ENCODE results near the gene HSP90B1. TPM values are rescaled to one million over a fixed set of nuclear protein-coding genes. Genes with fewer than 3 reads are reported as not detected.

The HSP90B1 gene
- total RNA-seq, 2 experiments from 2014 or later: 392 to 418 TPM

DNA sequence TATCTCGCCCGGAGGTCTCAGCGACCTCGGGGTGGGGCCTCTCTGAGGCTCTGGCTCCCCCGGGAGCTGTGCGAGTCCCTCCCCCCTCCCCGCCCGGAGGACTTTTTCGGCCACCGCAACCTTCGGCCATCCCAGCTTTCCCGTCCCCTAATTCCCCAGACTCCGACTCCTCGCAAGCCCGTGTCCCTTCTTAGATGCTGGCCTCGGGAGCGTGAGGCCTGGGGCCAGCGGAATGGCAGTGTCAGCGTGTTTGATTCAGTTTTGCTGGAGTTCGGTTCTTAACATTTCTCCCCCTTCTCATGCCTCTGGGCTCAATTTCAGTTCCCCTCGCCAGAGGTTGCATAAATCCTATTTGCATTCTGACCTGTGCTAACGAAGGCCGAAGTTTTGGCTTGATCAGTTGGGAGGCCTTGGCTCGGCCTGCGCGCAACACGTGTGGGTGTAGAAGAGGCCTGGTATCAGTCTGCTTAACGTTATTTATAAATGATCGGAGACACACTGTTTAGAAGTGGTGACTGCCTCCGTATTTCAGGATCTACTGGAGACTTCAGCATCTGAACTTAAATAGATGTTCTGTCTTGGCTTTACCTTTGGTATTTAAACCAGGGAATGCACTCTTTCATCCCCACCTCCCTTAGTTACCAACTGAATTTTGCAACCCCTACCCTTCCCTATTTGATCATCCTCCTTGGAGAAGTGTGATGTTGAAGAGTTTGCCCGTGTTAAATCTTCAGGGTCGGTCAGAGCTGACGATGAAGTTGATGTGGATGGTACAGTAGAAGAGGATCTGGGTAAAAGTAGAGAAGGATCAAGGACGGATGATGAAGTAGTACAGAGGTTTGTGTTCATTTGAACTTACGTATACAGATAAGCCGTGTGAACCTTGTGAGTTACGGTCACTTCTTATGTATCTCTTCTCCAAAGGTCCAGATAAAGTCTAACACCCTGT lies 851 bp downstream of the HSP90B1 start:
- Mint-ChIP-seq H3K9me3 (no peaks in the 10 kb centered on the region), H3K36me3 (ENCODE audit: low read depth) (peaks cover 56% of the 10 kb centered on the region), H3K27me3 (ENCODE audit: low read depth) (no peaks in the 10 kb centered on the region), H3K27ac (peak overlapping the region; percentile 100), H3K4me3 (peak overlapping the region; percentile 81), H3K4me1 (ENCODE audit: low read depth) (peaks cover 61% of the 10 kb centered on the region)
- CTCF ChIA-PET: interaction anchor here (1.0 kb wide), 1 partner anchor 25 kb away, joined by 4 read pairs; no protein-coding TSS in a partner anchor
- DNase-seq: peak; percentile 31
- intact Hi-C loops (cut with micrococcal nuclease): loop anchor here (1.0 kb wide), 11 partner anchors 8 to 372 kb away; partner anchors contain the start of genes EID3, NFYB, NT5DC3 and TDG

DNA sequence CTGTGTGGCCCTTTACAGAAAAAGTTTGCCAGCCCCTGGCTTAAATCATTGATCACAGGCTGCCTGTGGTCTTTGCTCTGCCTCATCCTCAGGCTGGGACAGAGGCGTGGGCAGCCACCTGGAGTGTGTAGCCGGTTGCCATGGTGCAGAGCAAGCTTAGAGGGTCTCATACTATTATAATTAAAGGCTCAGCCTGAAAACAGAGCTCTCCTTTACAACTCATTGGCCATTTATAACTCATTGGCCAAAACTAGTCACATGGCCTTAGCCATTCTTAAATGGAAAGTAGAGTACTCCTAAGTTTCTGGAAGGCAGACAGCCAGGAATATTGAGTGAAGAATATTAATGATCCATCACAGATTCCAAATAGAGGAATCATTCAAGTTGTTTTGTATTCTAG lies 3.0 kb downstream of the HSP90B1 start:
- H3K4me3 Mint-ChIP-seq: peak overlapping the region; percentile 81
- peak overlapping the region; percentile 100 for H3K27ac Mint-ChIP-seq
- CTCF ChIA-PET: no interaction called here
- intact Hi-C loops (cut with micrococcal nuclease): no loop called here
- H3K9me3 Mint-ChIP-seq: no peaks in the 10 kb centered on the region
- H3K4me1 Mint-ChIP-seq (ENCODE audit: low read depth): peaks cover 57% of the 10 kb centered on the region
- no peaks in the 10 kb centered on the region for H3K27me3 Mint-ChIP-seq (ENCODE audit: low read depth)
- no peak for DNase-seq
- H3K36me3 Mint-ChIP-seq (ENCODE audit: low read depth): peaks cover 64% of the 10 kb centered on the region

DNA sequence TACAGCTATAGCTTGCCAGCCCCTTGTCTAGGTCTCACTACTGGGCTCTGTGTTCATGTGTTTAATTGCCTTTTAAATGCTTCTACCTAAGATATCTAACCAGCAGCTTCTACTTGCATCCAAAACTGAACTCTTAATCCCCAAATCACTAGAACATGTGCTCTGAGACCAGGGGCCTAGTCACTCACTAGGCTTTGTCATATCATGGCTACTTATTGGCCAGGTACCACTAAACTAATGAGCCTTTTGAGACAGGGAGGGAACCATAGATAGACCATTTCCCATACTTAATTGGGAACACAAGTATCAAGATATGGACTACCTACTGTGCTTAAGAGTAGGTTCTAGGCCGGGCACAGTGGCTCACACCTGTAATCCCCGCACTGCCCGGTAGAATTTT lies 6.5 kb downstream of the HSP90B1 start:
- no peak for DNase-seq
- intact Hi-C loops (cut with micrococcal nuclease): no loop called here
- no peaks in the 10 kb centered on the region for H3K27me3 Mint-ChIP-seq (ENCODE audit: low read depth)
- H3K36me3 Mint-ChIP-seq (ENCODE audit: low read depth): peaks cover 71% of the 10 kb centered on the region
- no peak overlapping the region for H3K4me3 Mint-ChIP-seq
- H3K27ac Mint-ChIP-seq: peak overlapping the region; percentile 48
- CTCF ChIA-PET: interaction anchor here (0.6 to 2.2 kb wide), 6 partner anchors 9 to 289 kb away, joined by 3 to 9 read pairs (median 4); partner anchors contain the start of gene TDG
- peaks cover 71% of the 10 kb centered on the region for H3K4me1 Mint-ChIP-seq (ENCODE audit: low read depth)
- no peaks in the 10 kb centered on the region for H3K9me3 Mint-ChIP-seq

DNA sequence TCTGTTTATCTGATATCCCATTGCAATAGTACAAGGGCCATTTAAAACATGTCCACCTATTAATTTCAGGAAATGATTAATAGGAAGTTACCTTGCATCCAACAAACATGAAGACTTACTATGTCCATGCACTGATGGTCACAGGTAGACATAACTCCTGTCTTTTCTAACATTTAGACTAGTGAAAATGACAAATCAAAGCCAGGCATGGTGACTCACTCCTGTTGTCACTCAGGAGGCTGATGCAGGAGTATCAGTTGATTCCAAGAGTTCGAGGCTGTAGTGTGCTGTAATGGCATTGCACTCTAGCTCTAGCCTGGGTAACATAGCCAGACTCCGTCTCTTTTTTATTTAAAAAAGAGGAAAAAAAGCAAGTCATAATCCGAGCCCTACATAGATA lies 14.8 kb downstream of the HSP90B1 start:
- CTCF ChIA-PET: interaction anchor here (1.5 to 2.0 kb wide), 2 partner anchors 10 to 18 kb away, joined by 4 to 9 read pairs; no protein-coding TSS in a partner anchor
- Mint-ChIP-seq H3K4me1 (ENCODE audit: low read depth) (peaks cover 48% of the 10 kb centered on the region), H3K4me3 (no peak overlapping the region), H3K36me3 (ENCODE audit: low read depth) (peaks cover 66% of the 10 kb centered on the region), H3K9me3 (no peaks in the 10 kb centered on the region), H3K27me3 (ENCODE audit: low read depth) (no peaks in the 10 kb centered on the region), H3K27ac (peak overlapping the region; percentile 64)
- intact Hi-C loops (cut with micrococcal nuclease): no loop called here
- peak; percentile 32 for DNase-seq

DNA sequence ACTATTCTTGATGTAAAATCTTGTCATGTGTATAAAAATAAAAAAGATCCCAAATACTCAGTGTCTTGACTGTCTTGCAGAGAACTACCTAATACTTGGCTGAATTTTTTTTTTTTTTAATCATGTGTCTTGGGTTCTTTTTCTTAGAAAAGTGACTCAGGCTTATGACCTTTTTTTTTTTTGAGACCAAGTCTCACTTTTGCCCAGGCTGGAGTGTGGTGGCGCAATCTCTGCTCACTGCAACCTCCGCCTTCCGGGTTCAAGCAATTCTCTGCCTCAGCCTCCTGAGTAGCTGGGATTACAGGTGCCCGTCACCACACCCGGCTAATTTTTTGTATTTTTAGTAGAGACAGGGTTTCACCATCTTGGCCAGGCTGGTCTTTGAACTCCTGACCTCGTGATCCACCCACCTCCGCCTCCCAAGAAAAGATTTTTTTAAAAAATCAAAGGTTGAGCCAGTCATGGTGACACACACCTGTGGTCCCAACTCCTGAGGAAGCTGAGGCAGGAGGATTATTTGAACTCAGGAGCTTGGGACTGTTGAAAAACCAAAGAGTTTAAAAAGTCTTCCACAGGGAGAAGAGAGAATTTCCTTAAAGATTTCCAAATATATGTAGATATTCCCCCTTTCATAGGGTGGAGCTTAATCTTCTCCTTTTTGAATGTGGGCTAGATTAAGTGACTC lies 17.8 kb downstream of the HSP90B1 start:
- no peaks in the 10 kb centered on the region for H3K9me3 Mint-ChIP-seq
- H3K36me3 Mint-ChIP-seq (ENCODE audit: low read depth): peaks cover 54% of the 10 kb centered on the region
- CTCF ChIA-PET: interaction anchor here (1.5 kb wide), 1 partner anchor 68 kb away, joined by 3 read pairs; no protein-coding TSS in a partner anchor
- no peaks in the 10 kb centered on the region for H3K27me3 Mint-ChIP-seq (ENCODE audit: low read depth)
- peaks cover 46% of the 10 kb centered on the region for H3K4me1 Mint-ChIP-seq (ENCODE audit: low read depth)
- intact Hi-C loops (cut with micrococcal nuclease): no loop called here
- DNase-seq: no peak
- no peak overlapping the region for H3K4me3 Mint-ChIP-seq
- H3K27ac Mint-ChIP-seq: peak overlapping the region; percentile 39

DNA sequence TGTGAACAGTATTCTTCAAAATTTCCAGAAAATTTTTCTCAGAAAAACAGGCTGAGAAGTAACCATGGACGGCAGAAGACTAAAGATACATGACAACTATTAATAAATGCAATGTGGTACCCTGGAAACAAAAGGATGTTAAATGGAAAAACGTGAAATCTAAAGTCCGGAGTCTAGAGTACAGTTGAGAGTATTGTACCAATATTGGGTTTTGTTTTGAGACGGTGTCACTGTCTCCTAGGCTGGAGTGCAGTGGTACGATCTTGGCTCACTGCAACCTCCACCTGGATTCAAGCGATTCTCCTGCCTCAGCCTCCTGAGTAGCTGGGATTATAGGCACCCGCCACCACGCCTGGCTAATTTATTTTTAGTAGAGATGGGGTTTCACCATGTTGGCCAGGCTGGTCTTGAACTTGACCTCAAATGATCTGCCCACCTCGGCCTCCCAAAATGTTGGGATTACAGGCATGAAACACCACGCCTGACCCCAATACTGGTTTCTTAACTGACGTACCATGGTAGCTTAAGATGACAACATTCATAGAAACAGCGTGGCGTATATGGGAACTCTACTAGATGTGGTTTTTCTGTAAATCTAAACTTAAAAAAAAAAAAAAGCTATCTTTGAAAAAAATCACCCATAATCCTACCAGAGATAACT lies 18.7 kb downstream of the HSP90B1 start:
- Mint-ChIP-seq H3K4me3 (no peak overlapping the region), H3K27ac (peak overlapping the region; percentile 59), H3K36me3 (ENCODE audit: low read depth) (peaks cover 55% of the 10 kb centered on the region), H3K27me3 (ENCODE audit: low read depth) (no peaks in the 10 kb centered on the region), H3K4me1 (ENCODE audit: low read depth) (peaks cover 52% of the 10 kb centered on the region), H3K9me3 (no peaks in the 10 kb centered on the region)
- CTCF ChIA-PET: interaction anchor here (0.6 kb wide), 1 partner anchor 992 kb away, joined by 3 read pairs; no protein-coding TSS in a partner anchor
- intact Hi-C loops (cut with micrococcal nuclease): no loop called here
- no peak for DNase-seq

DNA sequence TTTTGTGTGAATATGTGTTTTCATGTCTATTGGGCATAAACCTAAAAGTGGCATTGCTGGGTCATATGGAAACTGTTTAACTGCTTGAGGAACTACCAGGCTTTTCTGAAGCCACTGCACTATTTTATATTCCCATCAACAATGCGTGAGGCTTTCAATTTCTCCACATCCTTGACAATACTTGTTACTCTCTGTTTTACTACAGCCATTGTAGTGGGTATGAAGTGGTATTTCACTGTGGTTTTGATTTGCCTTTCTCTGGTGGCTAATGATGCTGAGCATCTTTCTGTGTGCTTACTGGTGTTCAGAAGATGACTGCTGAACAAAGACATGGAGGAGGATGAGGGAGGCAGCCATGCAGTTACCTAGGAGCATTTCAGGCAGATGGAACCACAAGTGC lies 22.3 kb downstream of the HSP90B1 start:
- H3K36me3 Mint-ChIP-seq (ENCODE audit: low read depth): peaks cover 42% of the 10 kb centered on the region
- peak; percentile 38 for DNase-seq
- H3K27me3 Mint-ChIP-seq (ENCODE audit: low read depth): no peaks in the 10 kb centered on the region
- H3K9me3 Mint-ChIP-seq: no peaks in the 10 kb centered on the region
- H3K4me3 Mint-ChIP-seq: no peak overlapping the region
- peak overlapping the region; percentile 91 for H3K27ac Mint-ChIP-seq
- intact Hi-C loops (cut with micrococcal nuclease): loop anchor here (1.0 kb wide), 8 partner anchors 13 to 334 kb away; partner anchors contain the start of genes HSP90B1 and TDG
- CTCF ChIA-PET: interaction anchor here (0.9 to 1.2 kb wide), 3 partner anchors 10 to 63 kb away, joined by 3 to 5 read pairs (median 5); partner anchors contain the start of gene TDG
- peaks cover 63% of the 10 kb centered on the region for H3K4me1 Mint-ChIP-seq (ENCODE audit: low read depth)

DNA sequence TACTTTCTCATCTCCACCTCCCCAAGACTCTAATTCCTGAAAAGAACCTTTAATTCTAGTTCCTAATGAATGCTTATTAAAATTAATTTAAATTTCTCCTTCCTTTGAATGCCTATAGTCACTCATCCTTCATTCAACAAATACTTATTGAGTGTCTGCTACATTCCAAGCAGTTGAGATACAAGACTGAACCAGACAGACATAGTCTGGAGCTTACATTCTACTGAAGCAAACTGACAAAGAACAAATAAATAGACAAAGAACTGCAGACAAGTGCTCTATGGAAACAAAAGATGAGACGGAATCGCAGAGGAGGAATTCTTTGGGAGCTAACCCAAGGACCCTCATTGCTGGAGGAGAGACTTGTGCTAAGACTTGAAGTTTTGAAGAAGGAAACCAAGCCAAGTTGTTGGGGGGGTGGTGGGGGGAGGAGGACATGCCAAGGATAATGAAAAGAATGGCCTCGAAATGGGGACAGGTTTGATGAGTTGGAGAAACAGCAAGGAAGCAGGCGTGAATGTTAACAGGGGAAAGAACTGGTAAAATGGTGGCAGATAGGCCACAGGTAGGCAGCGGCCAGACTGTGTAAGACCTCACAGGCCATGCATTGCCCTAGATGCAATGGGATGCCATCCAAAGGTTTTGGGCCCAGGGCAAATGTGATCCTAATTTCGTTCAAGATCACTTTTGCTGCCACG lies 25.8 kb downstream of the HSP90B1 start:
- H3K27ac Mint-ChIP-seq: peak overlapping the region; percentile 93
- no peaks in the 10 kb centered on the region for H3K27me3 Mint-ChIP-seq (ENCODE audit: low read depth)
- H3K4me1 Mint-ChIP-seq (ENCODE audit: low read depth): peaks cover 49% of the 10 kb centered on the region
- no peaks in the 10 kb centered on the region for H3K9me3 Mint-ChIP-seq
- no peak for DNase-seq
- intact Hi-C loops (cut with micrococcal nuclease): loop anchor here (2.0 kb wide), 4 partner anchors 49 to 183 kb away; partner anchors contain the start of genes HCFC2, NFYB and NT5DC3
- peak overlapping the region; percentile 92 for H3K4me3 Mint-ChIP-seq
- CTCF ChIA-PET: interaction anchor here (0.6 to 3.3 kb wide), 3 partner anchors 10 to 153 kb away, joined by 4 to 14 read pairs (median 4); partner anchors contain the start of gene TDG
- peaks cover 23% of the 10 kb centered on the region for H3K36me3 Mint-ChIP-seq (ENCODE audit: low read depth)

DNA sequence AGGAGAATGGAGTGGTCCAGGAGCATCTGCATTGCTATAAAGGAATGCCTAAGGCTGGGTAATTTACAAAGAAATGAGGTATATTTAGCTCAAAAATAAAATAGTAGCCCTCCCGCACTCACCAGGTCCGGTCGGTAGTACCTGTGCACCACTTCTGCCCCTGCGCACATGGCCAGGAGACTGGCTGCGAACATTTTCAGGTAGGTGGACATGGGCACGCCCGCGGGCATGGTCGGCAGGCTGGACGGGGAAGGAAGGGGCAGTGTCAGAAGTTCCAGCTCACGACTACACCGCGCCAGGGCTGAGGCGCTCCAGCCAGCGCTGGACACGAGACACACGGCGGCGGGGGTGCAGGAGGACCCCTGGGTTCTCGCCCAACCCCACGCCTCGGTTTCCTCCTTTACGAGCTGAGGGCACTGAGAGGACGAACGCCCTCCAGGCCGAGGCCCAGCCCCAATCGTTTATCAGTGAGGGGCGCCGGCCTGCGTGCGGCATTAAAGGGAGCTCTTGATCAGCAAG lies 26.4 kb downstream of the HSP90B1 start:
- DNase-seq: peak; percentile 15
- Mint-ChIP-seq H3K4me1 (ENCODE audit: low read depth) (peaks cover 48% of the 10 kb centered on the region), H3K36me3 (ENCODE audit: low read depth) (peaks cover 23% of the 10 kb centered on the region), H3K27ac (peak overlapping the region; percentile 93), H3K4me3 (peak overlapping the region; percentile 92), H3K9me3 (no peaks in the 10 kb centered on the region), H3K27me3 (ENCODE audit: low read depth) (no peaks in the 10 kb centered on the region)
- intact Hi-C loops (cut with micrococcal nuclease): loop anchor here (1.0 to 2.0 kb wide), 8 partner anchors 9 to 182 kb away; partner anchors contain the start of genes HCFC2, HSP90B1, NFYB and NT5DC3
- CTCF ChIA-PET: interaction anchor here (0.6 to 3.3 kb wide), 4 partner anchors 10 to 153 kb away, joined by 4 to 14 read pairs (median 4); partner anchors contain the start of gene TDG

DNA sequence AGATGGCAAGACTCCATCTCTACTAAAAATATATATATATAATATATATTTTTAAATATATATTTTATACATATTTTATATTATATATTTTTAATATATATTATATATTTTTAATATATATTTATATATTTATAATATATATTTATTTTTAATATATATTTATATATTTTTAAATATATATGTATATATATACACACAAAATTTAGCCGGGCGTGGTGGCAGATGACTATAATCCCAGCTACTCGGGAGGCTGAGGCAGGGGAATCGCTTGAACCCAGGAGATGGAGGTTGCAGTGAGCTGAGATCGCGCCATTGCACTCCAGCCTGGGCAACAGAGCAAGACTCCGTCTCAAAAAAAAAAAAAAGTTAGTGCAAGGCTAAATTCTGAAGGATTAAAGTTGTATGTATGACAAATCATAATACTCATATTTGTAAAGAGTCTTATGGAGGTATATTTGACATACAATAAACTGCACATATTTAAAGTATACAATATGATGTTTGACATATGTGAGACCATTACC lies 27.7 kb downstream of the HSP90B1 start:
- Mint-ChIP-seq H3K27ac (peak overlapping the region; percentile 93), H3K4me1 (ENCODE audit: low read depth) (peaks cover 35% of the 10 kb centered on the region), H3K9me3 (no peaks in the 10 kb centered on the region), H3K36me3 (ENCODE audit: low read depth) (peaks cover 18% of the 10 kb centered on the region), H3K27me3 (ENCODE audit: low read depth) (no peaks in the 10 kb centered on the region), H3K4me3 (peak overlapping the region; percentile 92)
- CTCF ChIA-PET: interaction anchor here (1.1 to 3.3 kb wide), 2 partner anchors 8 to 80 kb away, joined by 4 to 14 read pairs; partner anchors contain the start of gene TDG
- intact Hi-C loops (cut with micrococcal nuclease): loop anchor here (1.0 to 2.0 kb wide), 8 partner anchors 7 to 181 kb away; partner anchors contain the start of genes HCFC2, HSP90B1, NFYB and NT5DC3
- DNase-seq: no peak

Data from activated naive CD4-positive, alpha-beta T cell treated with anti-CD3 and anti-CD28 coated beads for 36 hours (primary cell).